Measurements from ENCODE around the gene SLC24A3. TPM values are rescaled to one million over a fixed set of nuclear protein-coding genes. Genes with fewer than 3 reads are reported as not detected.

The SLC24A3 gene
- total and polyA plus RNA-seq, 2 of the 13 experiments (the other 11 are each of a cell fraction or from before 2014, with no cell fraction given): not detected

DNA sequence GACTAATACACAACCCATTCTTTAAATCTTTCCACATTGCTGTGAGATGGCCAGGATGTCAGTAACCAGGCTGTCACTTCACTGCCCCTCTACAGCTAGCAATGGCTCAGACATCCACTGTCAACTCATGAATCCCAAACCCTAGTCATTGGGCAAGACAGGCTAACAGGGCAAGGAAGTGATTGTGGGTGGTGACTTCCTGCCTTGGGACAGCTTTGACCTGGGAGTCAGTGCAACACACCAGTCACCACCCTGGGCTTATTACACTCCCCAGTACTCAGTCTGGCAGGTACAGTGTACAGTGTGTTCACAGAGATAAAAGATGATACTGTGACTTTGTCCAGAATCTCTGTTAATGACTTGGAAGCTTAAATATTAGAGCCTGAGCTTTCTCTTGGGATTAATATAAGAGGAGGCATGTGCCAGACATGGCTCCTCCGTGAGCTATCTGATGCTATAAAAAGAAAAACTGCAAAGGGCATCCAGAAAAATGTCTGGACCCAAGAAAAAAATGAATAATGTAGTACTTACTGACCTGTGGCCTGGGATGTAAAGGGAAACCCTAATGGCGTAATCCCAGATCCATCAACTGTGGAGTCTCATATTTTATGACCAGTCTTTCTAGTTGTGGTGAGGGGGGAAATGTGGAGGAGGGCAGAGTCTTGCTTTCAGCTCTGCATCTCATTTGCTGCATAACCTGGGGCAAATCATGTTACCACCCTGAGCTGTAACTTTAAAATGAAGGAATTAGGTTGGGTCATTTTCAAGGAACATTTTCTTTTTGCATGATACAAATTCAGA, 244.4 kb downstream of the SLC24A3 start:
- BruUV-seq (replicated peaks): no TSS peak
- no peak overlapping the region for H3K27ac ChIP-seq (ENCODE audit: extremely low read length, insufficient read depth, low read length)
- ATAC-seq (no peak), DNase-seq (ENCODE audit: low spot score) (no peak), FAIRE-seq (no peak)
- H3K9ac ChIP-seq (ENCODE audit: insufficient read depth, low read depth, low read length): no peak overlapping the region
- H3K4me3 ChIP-seq (replicated peaks in 1 of 3; ENCODE audit: insufficient read depth in 1 of 3, low read depth in 2 of 3, low read length in 3 of 3): no peak overlapping the region
- H4K20me1 ChIP-seq (ENCODE audit: insufficient read depth, low read length): no peaks in the 10 kb centered on the region
- H3K27me3 ChIP-seq (ENCODE audit: control insufficient read depth in 1 of 2, insufficient read depth in 2 of 2, low read length in 2 of 2): no peaks in the 10 kb centered on the region
- no peaks in the 10 kb centered on the region for H3K36me3 ChIP-seq (replicated peaks in 1 of 2; ENCODE audit: control insufficient read depth in 1 of 2, insufficient read depth in 2 of 2, low read length in 2 of 2)
- WGBS (ENCODE audit: low lambda C conversion rate): 6% methylated on average over 2 of the region's 2 CpGs
- H3K4me2 ChIP-seq (ENCODE audit: low read depth, low read length): no peak overlapping the region
- H3K4me1 ChIP-seq (ENCODE audit: insufficient read depth, low read length): no peaks in the 10 kb centered on the region
- no peak overlapping the region for H2AFZ ChIP-seq (ENCODE audit: low read length)
- no peak for TF ChIP-seq SAFB2 (CRISPR knock-in tag; IDR thresholded peaks at IDR 0.05; ENCODE audit: borderline replicate concordance, low read depth)
- no peak for TF ChIP-seq ZNF562 (CRISPR knock-in tag; IDR thresholded peaks at IDR 0.05; ENCODE audit: borderline replicate concordance)
- no peak for TF ChIP-seq ZKSCAN5 (CRISPR knock-in tag; IDR thresholded peaks at IDR 0.05)
- intact Hi-C loops (cut with micrococcal nuclease; ENCODE audit: unreplicated experiment): no loop called here
- in situ Hi-C loops (cut with HindIII; ENCODE audit: extremely low pct_ligation_motif_present, low pct_unique_long_range_greater_than_20kb): no loop called here
- H3K79me2 ChIP-seq (ENCODE audit: insufficient read depth, low read length): no peaks in the 10 kb centered on the region
- H3K9me3 ChIP-seq (ENCODE audit: low read length): no peaks in the 10 kb centered on the region
- CTCF ChIA-PET (ENCODE audit: low intra/inter-chr PET ratio, low total read pairs): no interaction called here
- POLR2A ChIA-PET: no interaction called here

DNA sequence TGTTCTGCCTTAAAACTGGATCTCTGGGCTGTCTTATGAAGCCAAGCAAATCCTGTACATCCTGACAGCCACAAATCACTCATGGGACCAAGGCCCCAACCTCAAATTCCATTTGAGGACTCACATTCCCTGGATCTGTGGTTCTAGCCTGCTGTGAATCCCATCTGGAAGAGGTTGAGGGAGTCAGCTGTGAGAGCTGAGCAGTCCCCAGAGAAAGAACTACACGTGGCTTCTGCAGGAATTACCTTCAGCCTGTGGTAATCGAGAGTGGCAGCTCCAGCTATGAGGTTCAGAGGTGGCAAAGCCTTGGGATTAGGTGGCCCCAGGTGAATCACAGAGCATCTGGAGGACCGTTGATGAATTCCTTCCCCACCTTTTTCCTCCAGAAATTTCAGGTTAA, 245.2 kb downstream of the SLC24A3 start:
- Histone ChIP-seq H3K4me1 (ENCODE audit: insufficient read depth, low read length) (no peaks in the 10 kb centered on the region), H3K4me2 (ENCODE audit: low read depth, low read length) (no peak overlapping the region), H3K4me3 (replicated peaks in 1 of 3; ENCODE audit: insufficient read depth in 1 of 3, low read depth in 2 of 3, low read length in 3 of 3) (no peak overlapping the region), H3K36me3 (replicated peaks in 1 of 2; ENCODE audit: control insufficient read depth in 1 of 2, insufficient read depth in 2 of 2, low read length in 2 of 2) (no peaks in the 10 kb centered on the region), H4K20me1 (ENCODE audit: insufficient read depth, low read length) (no peaks in the 10 kb centered on the region), H3K27ac (ENCODE audit: extremely low read length, insufficient read depth, low read length) (no peak overlapping the region), H2AFZ (ENCODE audit: low read length) (no peak overlapping the region), H3K9ac (ENCODE audit: insufficient read depth, low read depth, low read length) (no peak overlapping the region), H3K9me3 (ENCODE audit: low read length) (no peaks in the 10 kb centered on the region), H3K27me3 (ENCODE audit: control insufficient read depth in 1 of 2, insufficient read depth in 2 of 2, low read length in 2 of 2) (no peaks in the 10 kb centered on the region), H3K79me2 (ENCODE audit: insufficient read depth, low read length) (no peaks in the 10 kb centered on the region)
- ChIA-PET CTCF (ENCODE audit: low intra/inter-chr PET ratio, low total read pairs) (no interaction called here), POLR2A (no interaction called here)
- no peak for DNase-seq (ENCODE audit: low spot score)
- ATAC-seq: no peak
- BruUV-seq (replicated peaks): no TSS peak
- intact Hi-C loops (cut with micrococcal nuclease; ENCODE audit: unreplicated experiment) (no loop called here), in situ Hi-C loops (cut with HindIII; ENCODE audit: extremely low pct_ligation_motif_present, low pct_unique_long_range_greater_than_20kb) (no loop called here)
- TF ChIP-seq POLR2G (IDR thresholded peaks at IDR 0.05; ENCODE audit: low read depth, low read length) (no peak), ZNF746 (CRISPR knock-in tag; IDR thresholded peaks at IDR 0.05) (no peak), RXRB (CRISPR knock-in tag; IDR thresholded peaks at IDR 0.05; ENCODE audit: borderline replicate concordance) (no peak), HNRNPL (IDR thresholded peaks at IDR 0.05; ENCODE audit: low read depth, low read length) (no peak), NR2F6 (IDR thresholded peaks at IDR 0.05) (no peak), NR2F6 (CRISPR knock-in tag; IDR thresholded peaks at IDR 0.05) (no peak), GATAD2A (CRISPR knock-in tag; IDR thresholded peaks at IDR 0.05) (no peak), MZF1 (CRISPR knock-in tag; IDR thresholded peaks at IDR 0.05; ENCODE audit: borderline replicate concordance) (no peak), RARG (CRISPR knock-in tag; IDR thresholded peaks at IDR 0.05; ENCODE audit: low read depth) (no peak), JARID2 (CRISPR knock-in tag; IDR thresholded peaks at IDR 0.05; ENCODE audit: insufficient replicate concordance) (no peak), ZNF496 (CRISPR knock-in tag; IDR thresholded peaks at IDR 0.05; ENCODE audit: insufficient replicate concordance) (no peak)
- TF ChIP-seq, protein P1, sequence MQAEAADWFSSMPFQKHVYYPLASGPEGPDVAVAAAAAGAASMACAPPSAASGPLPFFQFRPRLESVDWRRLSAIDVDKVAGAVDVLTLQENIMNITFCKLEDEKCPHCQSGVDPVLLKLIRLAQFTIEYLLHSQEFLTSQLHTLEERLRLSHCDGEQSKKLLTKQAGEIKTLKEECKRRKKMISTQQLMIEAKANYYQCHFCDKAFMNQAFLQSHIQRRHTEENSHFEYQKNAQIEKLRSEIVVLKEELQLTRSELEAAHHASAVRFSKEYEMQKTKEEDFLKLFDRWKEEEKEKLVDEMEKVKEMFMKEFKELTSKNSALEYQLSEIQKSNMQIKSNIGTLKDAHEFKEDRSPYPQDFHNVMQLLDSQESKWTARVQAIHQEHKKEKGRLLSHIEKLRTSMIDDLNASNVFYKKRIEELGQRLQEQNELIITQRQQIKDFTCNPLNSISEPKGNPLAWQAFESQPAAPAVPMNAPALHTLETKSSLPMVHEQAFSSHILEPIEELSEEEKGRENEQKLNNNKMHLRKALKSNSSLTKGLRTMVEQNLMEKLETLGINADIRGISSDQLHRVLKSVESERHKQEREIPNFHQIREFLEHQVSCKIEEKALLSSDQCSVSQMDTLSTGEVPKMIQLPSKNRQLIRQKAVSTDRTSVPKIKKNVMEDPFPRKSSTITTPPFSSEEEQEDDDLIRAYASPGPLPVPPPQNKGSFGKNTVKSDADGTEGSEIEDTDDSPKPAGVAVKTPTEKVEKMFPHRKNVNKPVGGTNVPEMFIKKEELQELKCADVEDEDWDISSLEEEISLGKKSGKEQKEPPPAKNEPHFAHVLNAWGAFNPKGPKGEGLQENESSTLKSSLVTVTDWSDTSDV (CRISPR knock-in tag; IDR thresholded peaks at IDR 0.05): no peak
- TF ChIP-seq, protein P2, sequence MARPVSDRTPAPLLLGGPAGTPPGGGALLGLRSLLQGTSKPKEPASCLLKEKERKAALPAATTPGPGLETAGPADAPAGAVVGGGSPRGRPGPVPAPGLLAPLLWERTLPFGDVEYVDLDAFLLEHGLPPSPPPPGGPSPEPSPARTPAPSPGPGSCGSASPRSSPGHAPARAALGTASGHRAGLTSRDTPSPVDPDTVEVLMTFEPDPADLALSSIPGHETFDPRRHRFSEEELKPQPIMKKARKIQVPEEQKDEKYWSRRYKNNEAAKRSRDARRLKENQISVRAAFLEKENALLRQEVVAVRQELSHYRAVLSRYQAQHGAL (CRISPR knock-in tag; IDR thresholded peaks at IDR 0.05; ENCODE audit: not compliant biosample characterization): no peak
- WGBS (ENCODE audit: low lambda C conversion rate): 0% methylated on average over 3 of the region's 3 CpGs
- FAIRE-seq: no peak
